HepG2 (cell line): ENCODE measurements around the gene SLC16A11. TPM values are rescaled to one million over a fixed set of nuclear protein-coding genes. Genes with fewer than 3 reads are reported as not detected.

Source experiments
- AGO1 ChIP-seq: fragments of 200-400 bp; formaldehyde crosslinking; IDR thresholded peaks from 2 replicates; pipeline ENCODE4 v1.6.1; 2017; ENCODE audit warnings: mild to moderate bottlenecking, low read depth, low read length, moderate library complexity; ENCODE audit not compliant: poor library complexity, severe bottlenecking
- FOXK1 ChIP-seq: sonication (generic); formaldehyde crosslinking; IDR thresholded peaks from 2 replicates; pipeline ENCODE4 v1.4.0; 2020; ENCODE audit warnings: low read depth, missing genetic modification reagents, borderline replicate concordance
- HIC2 ChIP-seq: sonication (generic); formaldehyde crosslinking; IDR thresholded peaks from 2 replicates; pipeline ENCODE4 v1.9.0; 2022; ENCODE audit warnings: low read depth, missing genetic modification reagents
- HNF4A ChIP-seq: sonication (generic); formaldehyde crosslinking; IDR thresholded peaks from 2 replicates; pipeline ENCODE4 v1.4.0; 2020; ENCODE audit warnings: missing genetic modification reagents
- HNF4G ChIP-seq, 2 experiments: sonication (generic) in 1 of 2; formaldehyde crosslinking in 1 of 2; IDR thresholded peaks; 2 replicates each; pipeline versions ENCODE4 v1.4.0 to v1.6.1; 2011 to 2020; ENCODE audit warnings: borderline replicate concordance in 2 of 2, low read depth in 2 of 2, mild to moderate bottlenecking in 2 of 2, low read length in 1 of 2, missing genetic modification reagents in 1 of 2, moderate library complexity in 1 of 2
- KDM2A ChIP-seq: sonication (generic); formaldehyde crosslinking; IDR thresholded peaks from 2 replicates; pipeline ENCODE4 v1.4.0; 2020; ENCODE audit warnings: low read depth, missing genetic modification reagents, borderline replicate concordance
- LCORL ChIP-seq, 2 experiments: fragments of 450-650 bp in 1 of 2; sonication (generic) in 1 of 2; formaldehyde crosslinking in 1 of 2; IDR thresholded peaks; 2 replicates each; pipeline versions ENCODE4 v1.5.0 to v1.6.1; 2017 to 2020; ENCODE audit warnings: antibody characterized with exemption in 1 of 2, missing genetic modification reagents in 1 of 2
- MXD4 ChIP-seq: IDR thresholded peaks from 2 replicates; pipeline ENCODE4 v1.6.1; 2016; ENCODE audit warnings: mild to moderate bottlenecking, missing biosample characterization, missing genetic modification reagents
- MYPOP ChIP-seq: sonication (generic); formaldehyde crosslinking; IDR thresholded peaks from 2 replicates; pipeline ENCODE4 v1.8.1; 2023; ENCODE audit warnings: mild to moderate bottlenecking, moderate library complexity, missing genetic modification reagents
- NFKB2 ChIP-seq: sonication (generic); formaldehyde crosslinking; IDR thresholded peaks from 2 replicates; pipeline ENCODE4 v1.4.0; 2020; ENCODE audit warnings: missing genetic modification reagents, borderline replicate concordance
- RAD51 ChIP-seq: fragments of 450-650 bp; IDR thresholded peaks from 2 replicates; pipeline ENCODE4 v1.6.1; 2016; ENCODE audit warnings: borderline replicate concordance
- ZBTB7B ChIP-seq: sonication (generic); formaldehyde crosslinking; IDR thresholded peaks from 2 replicates; pipeline ENCODE4 v1.4.0; 2020; ENCODE audit warnings: missing genetic modification reagents
- ZFP37 ChIP-seq: sonication (generic); formaldehyde crosslinking; IDR thresholded peaks from 2 replicates; pipeline ENCODE4 v1.4.0; 2020; ENCODE audit warnings: missing genetic modification reagents, borderline replicate concordance
- ZFY ChIP-seq: sonication (generic); formaldehyde crosslinking; IDR thresholded peaks from 2 replicates; pipeline ENCODE4 v1.4.0; 2020; ENCODE audit warnings: missing genetic modification reagents
- ZNF101 ChIP-seq: sonication (generic); formaldehyde crosslinking; IDR thresholded peaks from 2 replicates; pipeline ENCODE4 v1.4.0; 2020; ENCODE audit warnings: mild to moderate bottlenecking, low read depth, missing genetic modification reagents, borderline replicate concordance
- ZNF687 ChIP-seq: sonication (generic); formaldehyde crosslinking; IDR thresholded peaks from 2 replicates; pipeline ENCODE4 v1.5.1; 2020; ENCODE audit warnings: mild to moderate bottlenecking, missing genetic modification reagents, moderate library complexity
- ZNF761 ChIP-seq: sonication (generic); formaldehyde crosslinking; conservative IDR thresholded peaks from 2 replicates; pipeline ENCODE4 v1.4.0; 2020; ENCODE audit warnings: mild to moderate bottlenecking, missing genetic modification reagents
- polyA plus RNA-seq, 8 experiments: library from polyadenylated mRNA; depleted of rRNA in 3 of 8; stranded (reverse) in 7 of 8; unstranded in 1 of 8; fragments of >200 nt; fragmentation: Illumina TruSeq in 4 of 8; extraction: Trizol in 4 of 8; gene quantifications; 2 replicates each; pipeline versions ENCODE4 v1.2.1 to v1.2.3, GENCODE V29; 2011 to 2016; ENCODE audit warnings: low read depth in 4 of 8, missing spikeins in 1 of 8, mixed read lengths in 1 of 8; ENCODE audit not compliant: insufficient read depth in 1 of 8
- total RNA-seq, 5 experiments: library from RNA; depleted of rRNA; stranded (reverse); fragments of >200 nt; fragmentation: Illumina TruSeq; extraction: Trizol; gene quantifications; 2 replicates each; pipeline ENCODE4 v1.2.3, GENCODE V29; 2016; ENCODE audit warnings: low read depth in 1 of 5

The SLC16A11 gene
- total and polyA plus RNA-seq, 2 of the 13 experiments (the other 11 are each of a cell fraction or from before 2014, with no cell fraction given): not detected

DNA sequence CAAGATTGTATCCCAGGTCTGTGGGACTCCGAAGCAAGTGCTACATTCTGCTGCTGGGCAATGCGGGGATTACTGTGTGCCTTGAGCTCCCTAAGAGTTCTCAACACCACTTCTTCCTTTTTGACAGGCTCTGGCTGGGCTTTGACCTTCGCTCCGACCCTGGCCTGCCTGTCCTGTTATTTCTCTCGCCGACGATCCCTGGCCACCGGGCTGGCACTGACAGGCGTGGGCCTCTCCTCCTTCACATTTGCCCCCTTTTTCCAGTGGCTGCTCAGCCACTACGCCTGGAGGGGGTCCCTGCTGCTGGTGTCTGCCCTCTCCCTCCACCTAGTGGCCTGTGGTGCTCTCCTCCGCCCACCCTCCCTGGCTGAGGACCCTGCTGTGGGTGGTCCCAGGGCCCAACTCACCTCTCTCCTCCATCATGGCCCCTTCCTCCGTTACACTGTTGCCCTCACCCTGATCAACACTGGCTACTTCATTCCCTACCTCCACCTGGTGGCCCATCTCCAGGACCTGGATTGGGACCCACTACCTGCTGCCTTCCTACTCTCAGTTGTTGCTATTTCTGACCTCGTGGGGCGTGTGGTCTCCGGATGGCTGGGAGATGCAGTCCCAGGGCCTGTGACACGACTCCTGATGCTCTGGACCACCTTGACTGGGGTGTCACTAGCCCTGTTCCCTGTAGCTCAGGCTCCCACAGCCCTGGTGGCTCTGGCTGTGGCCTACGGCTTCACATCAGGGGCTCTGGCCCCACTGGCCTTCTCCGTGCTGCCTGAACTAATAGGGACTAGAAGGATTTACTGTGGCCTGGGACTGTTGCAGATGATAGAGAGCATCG is 5.6 kb downstream of the SLC16A11 start (continued):
- TF ChIP-seq MYPOP (CRISPR knock-in tag) (no peak), ZNF761 (CRISPR knock-in tag) (peak; percentile 4; the same call in 1 of the 2 replicates), NFKB2 (CRISPR knock-in tag) (0 out of 2 replicates have a peak, but pooled peaks have one; percentile 30), FOXK1 (0 out of 2 replicates have a peak, but pooled peaks have one; percentile 25), KDM2A (CRISPR knock-in tag) (0 out of 2 replicates have a peak, but pooled peaks have one; percentile 11), ZFP37 (CRISPR knock-in tag) (0 out of 2 replicates have a peak, but pooled peaks have one; percentile 46), RAD51 (no peak), ZFY (CRISPR knock-in tag) (peak; percentile 36; the same call in 1 of the 2 replicates), LCORL (IDR thresholded peaks at IDR 0.05) (no peak), LCORL (CRISPR knock-in tag; IDR thresholded peaks at IDR 0.05) (0 out of 2 replicates have a peak, but pooled peaks have one; percentile 23), AGO1 (peak; percentile 30), ZNF687 (CRISPR knock-in tag) (peak; percentile 77), ZBTB7B (CRISPR knock-in tag) (peak; percentile 80), HNF4A (CRISPR knock-in tag) (peak; percentile 54), ZNF101 (CRISPR knock-in tag) (no peak), HIC2 (peak; percentile 45; the same call in 1 of the 2 replicates), MXD4 (CRISPR knock-in tag) (0 out of 2 replicates have a peak, but pooled peaks have one; percentile 12), HNF4G (IDR thresholded peaks at IDR 0.05; ENCODE audit: borderline replicate concordance, low read depth, low read length) (peak; percentile 52; the same call in 1 of the 2 replicates), HNF4G (CRISPR knock-in tag; IDR thresholded peaks at IDR 0.05; ENCODE audit: borderline replicate concordance, low read depth) (peak; percentile 26; the same call in 1 of the 2 replicates)
